ENCODE data around the gene BTBD17. TPM values are rescaled to one million over a fixed set of nuclear protein-coding genes. Genes with fewer than 3 reads are reported as not detected.

The BTBD17 gene
- polyA plus RNA-seq, 2 of the 4 experiments (the other 2 are of a cell fraction), result not detected

GRCh38 chr17:74387365-74388218 is 25.9 kb upstream of the BTBD17 start:
- DNase-seq (ENCODE audit: low read depth in 1 of 2, low spot score in 1 of 2) (no peak), ATAC-seq (peak in 1 of 2 experiments; percentile 34; a peak in 1 of 6 replicates), FAIRE-seq (no peak)
- Histone ChIP-seq H3K4me1 (no peaks in the 10 kb centered on the region), H3K9me3 (no peaks in the 10 kb centered on the region), H3K4me3 (no peak overlapping the region), H3K4me2 (no peak overlapping the region), H3K27ac (no peak overlapping the region)
- TF ChIP-seq RARB (CRISPR knock-in tag; IDR thresholded peaks at IDR 0.05) (no peak), ELK1 (IDR thresholded peaks at IDR 0.05; ENCODE audit: low read depth, low read length) (no peak), MYC (IDR thresholded peaks at IDR 0.05; ENCODE audit: borderline replicate concordance, low read length) (no peak), KDM5A (IDR thresholded peaks at IDR 0.05) (no peak), GATA3 (IDR thresholded peaks at IDR 0.05; ENCODE audit: borderline replicate concordance) (no peak), POLR2AphosphoS2 (conservative IDR thresholded peaks at IDR 0.05; ENCODE audit: low read length) (no peak), CBX2 (IDR thresholded peaks at IDR 0.05; ENCODE audit: borderline replicate concordance, low read depth) (no peak), ZNF302 (CRISPR knock-in tag; IDR thresholded peaks at IDR 0.05) (no peak), ATOH8 (CRISPR knock-in tag; IDR thresholded peaks at IDR 0.05; ENCODE audit: low read depth) (no peak), CBX8 (IDR thresholded peaks at IDR 0.05) (no peak), CHD4 (IDR thresholded peaks at IDR 0.05; ENCODE audit: borderline replicate concordance) (no peak), MAFK (IDR thresholded peaks at IDR 0.05; ENCODE audit: partially characterized antibody) (no peak)
- CTCF ChIA-PET, result interaction anchor here (1.2 to 2.9 kb wide), 4 partner anchors 8 to 51 kb away, joined by 4 to 27 read pairs (median 6); no protein-coding TSS in a partner anchor
- WGBS (ENCODE audit: missing lambda C conversion rate), result 78% methylated on average over 17 of the region's 17 CpGs
- POLR2A ChIA-PET, result no interaction called here

GRCh38 chr17:74386386-74386785 is 24.7 kb upstream of the BTBD17 start:
- Histone ChIP-seq H3K27ac (no peak overlapping the region), H3K4me2 (no peak overlapping the region), H3K4me1 (no peaks in the 10 kb centered on the region), H3K4me3 (no peak overlapping the region), H3K9me3 (no peaks in the 10 kb centered on the region)
- no peak for TF ChIP-seq CTCF (IDR thresholded peaks at IDR 0.05)
- TF ChIP-seq ZFP36 (IDR thresholded peaks at IDR 0.05; ENCODE audit: borderline replicate concordance, partially characterized antibody), result no peak
- no peak for TF ChIP-seq JUNB (IDR thresholded peaks at IDR 0.05)
- no peak for TF ChIP-seq HEYL (CRISPR knock-in tag; IDR thresholded peaks at IDR 0.05)
- no peak for TF ChIP-seq HDAC2 (IDR thresholded peaks at IDR 0.05)
- TF ChIP-seq CBX2 (IDR thresholded peaks at IDR 0.05; ENCODE audit: borderline replicate concordance, low read depth), result no peak
- DNase-seq (ENCODE audit: low read depth in 1 of 2, low spot score in 1 of 2) (no peak), ATAC-seq (no peak), FAIRE-seq (no peak)
- 74% methylated on average over 8 of the region's 8 CpGs for WGBS (ENCODE audit: missing lambda C conversion rate)
- CTCF ChIA-PET, result interaction anchor here (0.7 to 2.9 kb wide), 3 partner anchors 9 to 522 kb away, joined by 3 to 7 read pairs (median 3); no protein-coding TSS in a partner anchor
- POLR2A ChIA-PET, result no interaction called here

GRCh38 chr17:74385201-74385600 is 23.5 kb upstream of the BTBD17 start:
- FAIRE-seq (no peak), ATAC-seq (no peak), DNase-seq (ENCODE audit: low read depth in 1 of 2, low spot score in 1 of 2) (no peak)
- 67% methylated on average over 3 of the region's 3 CpGs for WGBS (ENCODE audit: missing lambda C conversion rate)
- H3K27ac ChIP-seq, result no peak overlapping the region
- no peak overlapping the region for H3K4me3 ChIP-seq
- ChIA-PET CTCF (interaction anchor here (0.6 to 2.9 kb wide), 5 partner anchors 10 to 109 kb away, joined by 3 to 13 read pairs (median 7); no protein-coding TSS in a partner anchor), POLR2A (no interaction called here)
- no peak for TF ChIP-seq KDM1A (IDR thresholded peaks at IDR 0.05; ENCODE audit: low read depth)
- H3K4me1 ChIP-seq, result peaks cover 6% of the 10 kb centered on the region
- H3K4me2 ChIP-seq, result no peak overlapping the region
- H3K9me3 ChIP-seq, result no peaks in the 10 kb centered on the region

Data from A549 (cell line).